Measurements from ENCODE around the gene CDC73.

DNA sequence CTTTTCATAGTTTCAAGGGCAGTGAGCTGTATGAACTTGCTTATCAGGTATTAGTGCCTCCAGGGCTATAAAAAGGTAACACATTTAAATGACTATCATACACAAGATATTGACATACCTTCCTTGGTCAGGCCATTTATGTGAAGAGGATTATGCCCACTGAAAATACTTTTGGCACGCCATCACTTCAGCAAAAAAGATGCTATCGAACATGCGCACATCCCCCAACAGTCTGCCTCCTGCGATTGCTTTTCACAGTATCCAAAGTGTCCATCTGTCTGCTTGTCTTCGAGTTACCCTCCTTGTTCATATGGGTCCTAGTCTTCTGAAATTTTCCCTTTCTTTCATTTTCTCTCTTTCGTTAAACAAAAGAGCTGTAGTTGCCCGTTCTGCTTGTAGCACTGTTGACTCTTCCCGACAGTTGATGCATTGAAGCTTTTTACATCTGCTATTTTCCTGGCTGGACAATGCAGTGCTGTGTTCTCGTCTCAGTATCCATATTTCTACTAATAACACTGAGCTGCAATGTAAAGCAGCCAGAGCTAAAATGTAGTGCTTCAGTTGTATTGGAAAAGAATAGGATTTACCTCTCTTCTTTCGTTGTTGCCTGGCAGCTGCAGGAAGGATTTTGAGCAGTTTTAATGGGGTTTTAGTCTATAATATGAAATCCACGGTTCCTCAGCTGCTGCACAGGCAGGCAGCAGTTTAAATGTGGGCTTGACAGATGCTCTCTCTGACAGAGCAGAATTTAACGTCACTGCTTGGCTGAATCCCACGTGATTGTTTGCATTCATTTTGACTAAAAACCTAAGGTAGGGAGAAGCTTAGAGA lies 64.3 kb downstream of the CDC73 start, which contains the start of gene B3GALT2:
- TF ChIP-seq, protein P1, sequence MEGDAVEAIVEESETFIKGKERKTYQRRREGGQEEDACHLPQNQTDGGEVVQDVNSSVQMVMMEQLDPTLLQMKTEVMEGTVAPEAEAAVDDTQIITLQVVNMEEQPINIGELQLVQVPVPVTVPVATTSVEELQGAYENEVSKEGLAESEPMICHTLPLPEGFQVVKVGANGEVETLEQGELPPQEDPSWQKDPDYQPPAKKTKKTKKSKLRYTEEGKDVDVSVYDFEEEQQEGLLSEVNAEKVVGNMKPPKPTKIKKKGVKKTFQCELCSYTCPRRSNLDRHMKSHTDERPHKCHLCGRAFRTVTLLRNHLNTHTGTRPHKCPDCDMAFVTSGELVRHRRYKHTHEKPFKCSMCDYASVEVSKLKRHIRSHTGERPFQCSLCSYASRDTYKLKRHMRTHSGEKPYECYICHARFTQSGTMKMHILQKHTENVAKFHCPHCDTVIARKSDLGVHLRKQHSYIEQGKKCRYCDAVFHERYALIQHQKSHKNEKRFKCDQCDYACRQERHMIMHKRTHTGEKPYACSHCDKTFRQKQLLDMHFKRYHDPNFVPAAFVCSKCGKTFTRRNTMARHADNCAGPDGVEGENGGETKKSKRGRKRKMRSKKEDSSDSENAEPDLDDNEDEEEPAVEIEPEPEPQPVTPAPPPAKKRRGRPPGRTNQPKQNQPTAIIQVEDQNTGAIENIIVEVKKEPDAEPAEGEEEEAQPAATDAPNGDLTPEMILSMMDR (IDR thresholded peaks at IDR 0.05), result no peak
- peak in 1 of 2 donors; percentile 57 for TF ChIP-seq POLR2A (IDR thresholded peaks at IDR 0.05)

All from heart left ventricle (tissue), 13 donors.